SK-N-SH treated with all-trans-retinoic acid at 6 μM for 48 hours (cell line): Measurements from ENCODE around the gene NAALADL2.

Source experiments
- ATAC-seq: fragments of 200-7000 bp; cut with Tn5 transposase; 3 replicates; pipeline ENCODE4 v1.9.1; 2020; ENCODE audit warnings: mild to moderate bottlenecking, moderate library complexity
- ARNTL ChIP-seq: fragments of 450-650 bp; formaldehyde crosslinking; IDR thresholded peaks from 2 replicates; pipeline ENCODE4 v1.5.0; 2020; ENCODE audit warnings: low read depth, mild to moderate bottlenecking, moderate library complexity, borderline replicate concordance
- BACH2 ChIP-seq: fragments of 250-450 bp; sonication (Bioruptor Pico); IDR thresholded peaks from 2 replicates; pipeline ENCODE4 v1.9.0; 2021; ENCODE audit warnings: mild to moderate bottlenecking, borderline replicate concordance
- CREB5 ChIP-seq: fragments of 250-450 bp; sonication (Bioruptor Pico); IDR thresholded peaks from 2 replicates; pipeline ENCODE4 v1.5.1; 2020; ENCODE audit warnings: low read depth, mild to moderate bottlenecking, moderate library complexity
- CSDC2 ChIP-seq: fragments of 250-450 bp; sonication (Bioruptor Pico); IDR thresholded peaks from 2 replicates; pipeline ENCODE4 v1.5.0; 2020; ENCODE audit warnings: mild to moderate bottlenecking, moderate library complexity
- ESRRG ChIP-seq: fragments of 250-450 bp; sonication (Bioruptor Pico); IDR thresholded peaks from 2 replicates; pipeline ENCODE4 v1.6.1; 2021; ENCODE audit warnings: mild to moderate bottlenecking
- GLIS3 ChIP-seq: fragments of 250-450 bp; sonication (Bioruptor Pico); IDR thresholded peaks from 2 replicates; pipeline ENCODE4 v1.5.0; 2020; ENCODE audit warnings: mild to moderate bottlenecking, moderate library complexity
- ISL1 ChIP-seq: fragments of 250-450 bp; sonication (Bioruptor Pico); IDR thresholded peaks from 2 replicates; pipeline ENCODE4 v2.1.2; 2022; ENCODE audit warnings: mild to moderate bottlenecking, moderate library complexity
- OSR1 ChIP-seq: fragments of 250-450 bp; sonication (Bioruptor Pico); IDR thresholded peaks from 2 replicates; pipeline ENCODE4 v1.8.0; 2022; ENCODE audit warnings: moderate library complexity, mild to moderate bottlenecking, inconsistent platforms
- PATZ1 ChIP-seq: fragments of 250-450 bp; sonication (Bioruptor Pico); IDR thresholded peaks from 2 replicates; pipeline ENCODE4 v1.8.0; 2020; ENCODE audit warnings: mild to moderate bottlenecking, moderate library complexity, borderline replicate concordance
- POU6F1 ChIP-seq: fragments of 250-450 bp; sonication (Bioruptor Pico); IDR thresholded peaks from 2 replicates; pipeline ENCODE4 v1.8.0; 2021; ENCODE audit warnings: low read depth, mild to moderate bottlenecking, moderate library complexity, borderline replicate concordance
- RARB ChIP-seq: fragments of 250-450 bp; sonication (Bioruptor Pico); IDR thresholded peaks from 2 replicates; pipeline ENCODE4 v1.8.0; 2021; ENCODE audit warnings: mild to moderate bottlenecking, moderate library complexity
- SNAI2 ChIP-seq: fragments of 250-450 bp; sonication (Bioruptor Pico); IDR thresholded peaks from 2 replicates; pipeline ENCODE4 v1.5.0; 2020; ENCODE audit warnings: mild to moderate bottlenecking, moderate library complexity
- TCF4 ChIP-seq: fragments of 250-450 bp; sonication (Bioruptor Pico); IDR thresholded peaks from 2 replicates; pipeline ENCODE4 v1.8.0; 2021; ENCODE audit warnings: mild to moderate bottlenecking, moderate library complexity, borderline replicate concordance
- TOX ChIP-seq: fragments of 250-450 bp; sonication (Bioruptor Pico); IDR thresholded peaks from 2 replicates; pipeline ENCODE4 v1.8.0; 2021; ENCODE audit warnings: mild to moderate bottlenecking, moderate library complexity, borderline replicate concordance
- TSHZ2 ChIP-seq: fragments of 250-450 bp; sonication (Bioruptor Pico); IDR thresholded peaks from 2 replicates; pipeline ENCODE4 v1.5.0; 2020; ENCODE audit warnings: mild to moderate bottlenecking, moderate library complexity
- ZC3H10 ChIP-seq: fragments of 250-450 bp; sonication (Bioruptor Pico); IDR thresholded peaks from 2 replicates; pipeline ENCODE4 v1.5.1; 2021; ENCODE audit warnings: mild to moderate bottlenecking, moderate library complexity
- ZFP30 ChIP-seq: fragments of 450-650 bp; formaldehyde crosslinking; IDR thresholded peaks from 2 replicates; pipeline ENCODE4 v1.5.0; 2022; ENCODE audit warnings: mild to moderate bottlenecking, moderate library complexity
- ZNF565 ChIP-seq: fragments of 450-650 bp; formaldehyde crosslinking; conservative IDR thresholded peaks from 2 replicates; pipeline ENCODE4 v1.5.0; 2020; ENCODE audit warnings: low read depth, mild to moderate bottlenecking, moderate library complexity
- ZNF70 ChIP-seq: fragments of 450-650 bp; formaldehyde crosslinking; IDR thresholded peaks from 2 replicates; pipeline ENCODE4 v1.5.0; 2020; ENCODE audit warnings: mild to moderate bottlenecking, moderate library complexity
- ZNF8 ChIP-seq: fragments of 450-650 bp; formaldehyde crosslinking; IDR thresholded peaks from 2 replicates; pipeline ENCODE4 v1.5.0; 2020; ENCODE audit warnings: mild to moderate bottlenecking, moderate library complexity
- TF ChIP-seq, protein P1 (sequence below): fragments of 250-450 bp; sonication (Bioruptor Pico); IDR thresholded peaks from 2 replicates; pipeline ENCODE4 v1.5.1; 2021; ENCODE audit warnings: mild to moderate bottlenecking, moderate library complexity

The NAALADL2 gene

GRCh38 chr3:175274474-175275218, 415.5 kb downstream of the NAALADL2 start:
- ATAC-seq, result no peak
- TF ChIP-seq ARNTL (CRISPR knock-in tag) (no peak), TSHZ2 (CRISPR knock-in tag) (no peak)

- TF ChIP-seq ZC3H10 (CRISPR knock-in tag), result no peak
- no peak for TF ChIP-seq CSDC2 (CRISPR knock-in tag)
- no peak for TF ChIP-seq RARB
- TF ChIP-seq GLIS3, result no peak
- TF ChIP-seq ZNF70 (CRISPR knock-in tag), result no peak
- TF ChIP-seq, all 23 proteins: peak for 0
- ATAC-seq, result no peak
These were observed 419.5 kb downstream of the NAALADL2 start for GRCh38 chr3:175278680-175279079.

- no peak for ATAC-seq
- TF ChIP-seq CREB5 (CRISPR knock-in tag), result no peak
- TF ChIP-seq, protein P1, sequence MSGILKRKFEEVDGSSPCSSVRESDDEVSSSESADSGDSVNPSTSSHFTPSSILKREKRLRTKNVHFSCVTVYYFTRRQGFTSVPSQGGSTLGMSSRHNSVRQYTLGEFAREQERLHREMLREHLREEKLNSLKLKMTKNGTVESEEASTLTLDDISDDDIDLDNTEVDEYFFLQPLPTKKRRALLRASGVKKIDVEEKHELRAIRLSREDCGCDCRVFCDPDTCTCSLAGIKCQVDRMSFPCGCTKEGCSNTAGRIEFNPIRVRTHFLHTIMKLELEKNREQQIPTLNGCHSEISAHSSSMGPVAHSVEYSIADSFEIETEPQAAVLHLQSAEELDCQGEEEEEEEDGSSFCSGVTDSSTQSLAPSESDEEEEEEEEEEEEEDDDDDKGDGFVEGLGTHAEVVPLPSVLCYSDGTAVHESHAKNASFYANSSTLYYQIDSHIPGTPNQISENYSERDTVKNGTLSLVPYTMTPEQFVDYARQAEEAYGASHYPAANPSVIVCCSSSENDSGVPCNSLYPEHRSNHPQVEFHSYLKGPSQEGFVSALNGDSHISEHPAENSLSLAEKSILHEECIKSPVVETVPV (CRISPR knock-in tag), result no peak
- TF ChIP-seq TCF4 (CRISPR knock-in tag), result no peak
- TF ChIP-seq ZC3H10 (CRISPR knock-in tag), result no peak
- no peak for TF ChIP-seq PATZ1 (CRISPR knock-in tag)
- no peak for TF ChIP-seq BACH2 (CRISPR knock-in tag)
- TF ChIP-seq ARNTL (CRISPR knock-in tag), result no peak
- no peak for TF ChIP-seq POU6F1 (CRISPR knock-in tag)
- TF ChIP-seq TOX (CRISPR knock-in tag), result no peak
- TF ChIP-seq ZNF565 (CRISPR knock-in tag), result no peak
- TF ChIP-seq ISL1 (CRISPR knock-in tag), result no peak
These were observed 420.3 kb downstream of the NAALADL2 start for GRCh38 chr3:175279457-175279856.

- TF ChIP-seq TCF4 (CRISPR knock-in tag) (no peak), ARNTL (CRISPR knock-in tag) (no peak), TSHZ2 (CRISPR knock-in tag) (no peak), OSR1 (no peak), ESRRG (CRISPR knock-in tag) (no peak), CREB5 (CRISPR knock-in tag) (no peak), SNAI2 (CRISPR knock-in tag) (no peak), ZNF8 (CRISPR knock-in tag) (no peak), ZFP30 (no peak), BACH2 (CRISPR knock-in tag) (no peak)
These were observed 420.8 kb downstream of the NAALADL2 start for GRCh38 chr3:175279911-175280310.

More at GRCh38 chr3:175279911-175280310, 420.8 kb downstream of the NAALADL2 start:
- ATAC-seq, result no peak
